Endothelial cell of umbilical vein (primary cell): ENCODE measurements around the gene STRA8. TPM values are rescaled to one million over a fixed set of nuclear protein-coding genes. Genes with fewer than 3 reads are reported as not detected.

Experiments used
- BruUV-seq: library from RNA; stranded (reverse); fragments of 400-500 nt; replicated peaks from 2 replicates; lab custom pipeline; 2021; lab: Mats Ljungman, UMichigan
- CTCF ChIA-PET: fragments of 300-600, 350-600 bp; sonication (Branson Sonifier 250); formaldehyde crosslinking; loops from one replicate; lab custom pipeline; 2021; ENCODE audit warnings: antibody characterized with exemption, inconsistent platforms; lab: Charles Lee
- POLR2A ChIA-PET: fragments of 300-600, 350-600 bp; sonication (Branson Sonifier 250); formaldehyde crosslinking; loops from one replicate; lab custom pipeline; 2021; ENCODE audit warnings: antibody characterized with exemption, inconsistent platforms; lab: Charles Lee
- DNase-seq: peaks from one replicate; pipeline ENCODE4 v3.0.0-alpha.2; 2011; ENCODE audit warnings: low read depth, low spot score
- FAIRE-seq: peaks from 2 replicates; lab custom pipeline; 2011; peaks lifted over from hg19 to GRCh38; lab: Jason Lieb, UNC
- H2AFZ ChIP-seq: 2 replicates; pipeline ENCODE4 v1.6.0; 2012; ENCODE audit warnings: low read depth, low read length, control low read depth, inconsistent platforms
- H3K27ac ChIP-seq: 2 replicates; pipeline ENCODE4 v1.5.1; 2011; ENCODE audit warnings: low read depth, mild to moderate bottlenecking, control low read depth, low read length, moderate library complexity; ENCODE audit not compliant: insufficient read depth
- H3K27me3 ChIP-seq, 2 experiments: 2 replicates each; pipeline versions ENCODE4 v1.6.0 to v1.6.1; 2011; ENCODE audit warnings: low read length in 2 of 2, mixed read lengths in 1 of 2; ENCODE audit not compliant: control insufficient read depth in 2 of 2, insufficient read depth in 2 of 2
- H3K36me3 ChIP-seq, 2 experiments: 2 replicates in 1 of 2; 3 replicates in 1 of 2; pipeline ENCODE4 v1.5.1; 2011; ENCODE audit warnings: low read length in 2 of 2, mild to moderate bottlenecking in 1 of 2, moderate library complexity in 1 of 2; ENCODE audit not compliant: control insufficient read depth in 2 of 2, insufficient read depth in 2 of 2; ENCODE audit errors: extremely low read depth in 1 of 2
- H3K4me1 ChIP-seq: 3 replicates; pipeline ENCODE4 v1.5.1; 2011; ENCODE audit warnings: mild to moderate bottlenecking, low read length; ENCODE audit not compliant: control insufficient read depth, insufficient read depth; ENCODE audit errors: extremely low read depth
- H3K4me2 ChIP-seq: 2 replicates; pipeline ENCODE4 v1.6.1; 2011; ENCODE audit warnings: low read length, control low read depth, mixed read lengths; ENCODE audit not compliant: insufficient read depth
- H3K4me3 ChIP-seq, 3 experiments: fragments of 200-600 bp in 1 of 3; sonication (generic), shearing (Covaris generic) in 1 of 3; replicated peaks in 1 of 3; 2 replicates each; pipeline ENCODE4 v1.5.1; 2011 to 2016; ENCODE audit warnings: control low read depth in 3 of 3, low read length in 3 of 3, mild to moderate bottlenecking in 2 of 3, inconsistent platforms in 1 of 3, low read depth in 1 of 3, moderate library complexity in 1 of 3; ENCODE audit not compliant: insufficient read depth in 1 of 3
- H3K79me2 ChIP-seq: 2 replicates; pipeline ENCODE4 v1.6.0; 2012; ENCODE audit warnings: low read length, inconsistent platforms; ENCODE audit not compliant: control insufficient read depth, insufficient read depth
- H3K9ac ChIP-seq: replicated peaks from 2 replicates; pipeline ENCODE3; 2011; ENCODE audit warnings: low read length, control low read depth; ENCODE audit not compliant: insufficient read depth; ENCODE audit errors: extremely low read depth
- H3K9me1 ChIP-seq: replicated peaks from 3 replicates; pipeline ENCODE4 v1.6.0; 2011; ENCODE audit warnings: mild to moderate bottlenecking, low read length; ENCODE audit not compliant: control insufficient read depth, insufficient read depth; ENCODE audit errors: extremely low read depth
- H3K9me3 ChIP-seq: replicated peaks from 2 replicates; pipeline ENCODE4 v1.5.1; 2012; ENCODE audit warnings: low read length, inconsistent platforms; ENCODE audit not compliant: control insufficient read depth, insufficient read depth
- H4K20me1 ChIP-seq: replicated peaks from 2 replicates; pipeline ENCODE3; 2011; ENCODE audit warnings: mild to moderate bottlenecking, low read length; ENCODE audit not compliant: control insufficient read depth, insufficient read depth; ENCODE audit errors: extremely low read depth
- EZH2 ChIP-seq: IDR thresholded peaks from 2 replicates; pipeline ENCODE4 v1.6.1; 2012; ENCODE audit warnings: borderline replicate concordance, low read depth, mild to moderate bottlenecking, moderate library complexity, low read length, inconsistent platforms; ENCODE audit not compliant: severe bottlenecking
- FOS ChIP-seq: IDR thresholded peaks from 2 replicates; pipeline ENCODE4 v1.6.1; 2011; ENCODE audit warnings: mild to moderate bottlenecking, low read length, moderate library complexity, borderline replicate concordance; ENCODE audit not compliant: insufficient read depth
- GATA2 ChIP-seq: IDR thresholded peaks from 2 replicates; pipeline ENCODE4 v1.7.0; 2011; ENCODE audit warnings: low read depth, mild to moderate bottlenecking, moderate library complexity, mixed read lengths, low read length; ENCODE audit not compliant: insufficient read length, insufficient read depth
- MAX ChIP-seq: IDR thresholded peaks from 2 replicates; pipeline ENCODE4 v1.6.1; 2011; ENCODE audit not compliant: insufficient read depth, insufficient read length
- POLR2AphosphoS5 ChIP-seq: IDR thresholded peaks from 2 replicates; pipeline ENCODE4 v1.6.1; 2012; ENCODE audit warnings: low read depth, mild to moderate bottlenecking, control low read depth, low read length, moderate library complexity; ENCODE audit not compliant: insufficient read depth
- dilution Hi-C: fragments of 300-500 bp; cut with MboI; formaldehyde crosslinking; loops from one replicate; pipeline ENCODE4 v1.15.0; 2019; ENCODE audit warnings: low sequenced_read_pairs; ENCODE audit not compliant: extremely low pct_ligation_motif_present
- intact Hi-C: fragments of 100-400 bp; cut with micrococcal nuclease; formaldehyde crosslinking; loops from one replicate; pipeline ENCODE4 v1.10.0; 2022
- polyA plus RNA-seq, 4 experiments: library from polyadenylated mRNA; depleted of rRNA in 3 of 4; stranded (reverse) in 3 of 4; unstranded in 1 of 4; fragments of >200 nt; gene quantifications; 2 replicates each; pipeline versions ENCODE4 v1.2.1 to v1.2.3, GENCODE V29; 2011 to 2012; ENCODE audit warnings: missing spikeins in 1 of 4
- total RNA-seq: library from RNA; stranded (reverse); gene quantifications from 2 replicates; pipeline ENCODE4 v1.2.3, GENCODE V29; 2021

The STRA8 gene
- total and polyA plus RNA-seq, 2 donors (not counting 3 experiments of a cell fraction or from before 2014, with no cell fraction given): not detected

DNA sequence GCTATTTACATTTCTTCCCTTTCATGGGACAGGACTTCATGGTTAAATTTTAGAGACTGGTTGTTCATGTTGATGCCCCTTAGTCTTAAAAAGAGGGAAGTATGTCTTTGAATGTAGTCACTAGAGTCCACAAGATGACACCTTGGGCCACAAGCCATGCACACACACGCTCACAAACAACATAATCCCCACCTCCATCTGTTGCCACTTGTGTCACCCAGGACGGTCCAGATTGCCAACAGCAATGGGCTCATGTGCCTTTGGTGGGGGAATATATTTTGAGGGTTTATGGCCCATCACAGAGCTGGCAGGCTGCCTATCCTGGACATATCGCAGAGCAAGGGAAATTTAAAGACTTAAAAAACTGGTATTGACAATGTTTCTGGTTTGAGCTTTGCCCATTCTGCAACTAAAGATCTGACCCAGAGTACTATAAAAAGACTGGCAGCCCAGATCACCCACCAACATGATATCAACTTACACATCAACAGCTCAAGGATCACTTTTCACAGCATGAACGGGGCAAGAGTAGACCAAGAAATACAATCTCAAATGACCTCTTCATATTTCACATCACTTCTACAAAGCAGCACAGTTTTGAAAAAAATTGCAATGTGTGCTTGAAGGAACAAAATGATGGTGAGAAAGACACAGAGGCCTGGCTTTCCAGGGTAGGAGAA is 50.5 kb downstream of the STRA8 start:
- no TSS peak for BruUV-seq
- dilution Hi-C loops: no loop called here
- TF ChIP-seq FOS: no peak
- Histone ChIP-seq H3K27ac (no peak overlapping the region), H3K9me3 (no peaks in the 10 kb centered on the region), H3K79me2 (no peaks in the 10 kb centered on the region), H3K9me1 (no peaks in the 10 kb centered on the region), H3K9ac (no peak overlapping the region), H3K4me3 (no peak overlapping the region), H3K4me1 (peaks cover 15% of the 10 kb centered on the region), H3K27me3 (no peaks in the 10 kb centered on the region), H2AFZ (no peak overlapping the region), H3K4me2 (no peak overlapping the region), H3K36me3 (no peaks in the 10 kb centered on the region), H4K20me1 (no peaks in the 10 kb centered on the region)
- intact Hi-C loops: loop anchor here (5.0 kb wide), 2 partner anchors 38 to 378 kb away; partner anchors contain the start of gene STMP1
- DNase-seq: no peak
- CTCF ChIA-PET: no interaction called here
- POLR2A ChIA-PET: no interaction called here
- no peak for FAIRE-seq

DNA sequence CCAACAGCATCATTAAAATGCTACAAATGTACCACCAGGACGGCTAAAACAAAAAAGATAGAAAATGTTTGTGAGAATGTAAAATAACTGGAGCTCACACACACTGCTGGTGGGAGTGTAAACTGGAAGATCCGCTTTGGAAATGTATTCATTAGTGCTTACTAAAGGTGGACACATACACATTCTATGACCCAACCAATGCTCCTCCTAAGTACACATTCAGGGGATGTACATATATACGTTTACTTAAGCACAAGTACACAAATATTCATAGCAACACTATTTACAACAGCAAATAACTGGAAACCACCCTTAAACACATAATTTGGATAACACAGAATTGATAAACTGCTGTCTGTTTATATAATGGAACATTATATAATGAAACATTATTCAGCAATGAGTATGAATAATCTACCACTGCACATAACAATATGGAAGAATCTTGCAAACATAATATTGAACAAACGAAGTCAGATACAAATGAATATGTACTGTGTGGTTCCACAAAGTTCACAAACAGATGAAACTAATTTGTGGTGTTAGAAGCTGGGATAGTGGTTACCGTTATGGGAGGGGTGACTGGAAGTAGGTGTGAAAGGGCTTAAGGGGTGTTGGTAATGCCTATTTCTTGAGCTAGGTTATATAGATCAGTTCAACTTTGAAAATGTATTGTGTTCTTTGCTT is 52.1 kb downstream of the STRA8 start:
- CTCF ChIA-PET: interaction anchor here (0.7 to 2.4 kb wide), 3 partner anchors 11 to 360 kb away, joined by 4 to 11 read pairs (median 5); no protein-coding TSS in a partner anchor
- intact Hi-C loops: no loop called here
- FAIRE-seq: no peak

More for the DNA sequence above, 52.1 kb downstream of the STRA8 start:
- no peak for DNase-seq
- Histone ChIP-seq H3K36me3 (no peaks in the 10 kb centered on the region), H3K9me1 (no peaks in the 10 kb centered on the region), H3K9me3 (no peaks in the 10 kb centered on the region), H2AFZ (no peak overlapping the region), H3K4me2 (no peak overlapping the region), H3K27me3 (no peaks in the 10 kb centered on the region), H4K20me1 (no peaks in the 10 kb centered on the region), H3K4me3 (no peak overlapping the region), H3K27ac (no peak overlapping the region), H3K9ac (no peak overlapping the region), H3K79me2 (no peaks in the 10 kb centered on the region), H3K4me1 (peaks cover 17% of the 10 kb centered on the region)
- dilution Hi-C loops: no loop called here
- POLR2A ChIA-PET: no interaction called here
- TF ChIP-seq EZH2: no peak
- no peak for TF ChIP-seq GATA2
- TF ChIP-seq MAX: no peak
- TF ChIP-seq POLR2AphosphoS5: no peak
- no TSS peak for BruUV-seq
